Measurements from ENCODE around the gene TMEM234. TPM values are rescaled to one million over a fixed set of nuclear protein-coding genes. Genes with fewer than 3 reads are reported as not detected.
A peak's percentile ranks its signal among the peaks of the same experiment; 100 is the strongest.

TMEM234 gene
- total and polyA plus RNA-seq, 2 of the 13 experiments (the other 11 are each of a cell fraction or from before 2014, with no cell fraction given), result 6.1 to 9.0 TPM

- TF ChIP-seq ZSCAN29 (CRISPR knock-in tag; conservative IDR thresholded peaks at IDR 0.05), result no peak; the same call in 1 of the 2 replicates
- TF ChIP-seq MYPOP (CRISPR knock-in tag; IDR thresholded peaks at IDR 0.05), result no peak
- TF ChIP-seq ZBTB2 (CRISPR knock-in tag; IDR thresholded peaks at IDR 0.05; ENCODE audit: low read depth), result peak; percentile 52; the same call in 1 of the 2 replicates
- TF ChIP-seq, protein P1, sequence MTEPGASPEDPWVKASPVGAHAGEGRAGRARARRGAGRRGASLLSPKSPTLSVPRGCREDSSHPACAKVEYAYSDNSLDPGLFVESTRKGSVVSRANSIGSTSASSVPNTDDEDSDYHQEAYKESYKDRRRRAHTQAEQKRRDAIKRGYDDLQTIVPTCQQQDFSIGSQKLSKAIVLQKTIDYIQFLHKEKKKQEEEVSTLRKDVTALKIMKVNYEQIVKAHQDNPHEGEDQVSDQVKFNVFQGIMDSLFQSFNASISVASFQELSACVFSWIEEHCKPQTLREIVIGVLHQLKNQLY (CRISPR knock-in tag; IDR thresholded peaks at IDR 0.05), result no peak
- TF ChIP-seq ZNF510 (CRISPR knock-in tag; IDR thresholded peaks at IDR 0.05; ENCODE audit: low read depth), result no peak
- TF ChIP-seq ZSCAN21 (CRISPR knock-in tag; IDR thresholded peaks at IDR 0.05; ENCODE audit: borderline replicate concordance), result no peak
- TF ChIP-seq ZNF546 (CRISPR knock-in tag; conservative IDR thresholded peaks at IDR 0.05), result 0 out of 2 replicates have a peak, but pooled peaks have one; percentile 47
- TF ChIP-seq, protein P2, sequence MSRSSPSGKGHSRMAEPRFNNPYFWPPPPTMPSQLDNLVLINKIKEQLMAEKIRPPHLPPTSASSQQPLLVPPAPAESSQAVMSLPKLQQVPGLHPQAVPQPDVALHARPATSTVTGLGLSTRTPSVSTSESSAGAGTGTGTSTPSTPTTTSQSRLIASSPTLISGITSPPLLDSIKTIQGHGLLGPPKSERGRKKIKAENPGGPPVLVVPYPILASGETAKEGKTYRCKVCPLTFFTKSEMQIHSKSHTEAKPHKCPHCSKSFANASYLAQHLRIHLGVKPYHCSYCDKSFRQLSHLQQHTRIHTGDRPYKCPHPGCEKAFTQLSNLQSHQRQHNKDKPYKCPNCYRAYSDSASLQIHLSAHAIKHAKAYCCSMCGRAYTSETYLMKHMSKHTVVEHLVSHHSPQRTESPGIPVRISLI (CRISPR knock-in tag; IDR thresholded peaks at IDR 0.05; ENCODE audit: borderline replicate concordance), result no peak
- no peak for TF ChIP-seq CSRNP1 (CRISPR knock-in tag; IDR thresholded peaks at IDR 0.05)
- no peak for TF ChIP-seq ZNF513 (CRISPR knock-in tag; conservative IDR thresholded peaks at IDR 0.05)
- no peak for TF ChIP-seq THYN1 (CRISPR knock-in tag; IDR thresholded peaks at IDR 0.05; ENCODE audit: borderline replicate concordance, low read depth)
- TF ChIP-seq RXRB (CRISPR knock-in tag; IDR thresholded peaks at IDR 0.05; ENCODE audit: borderline replicate concordance), result peak; percentile 41; the same call in 1 of the 2 replicates
- 0 out of 2 replicates have a peak, but pooled peaks have one; percentile 4 for TF ChIP-seq HNF4A (CRISPR knock-in tag; IDR thresholded peaks at IDR 0.05)
- TF ChIP-seq FLYWCH1 (CRISPR knock-in tag; IDR thresholded peaks at IDR 0.05), result no peak
- TF ChIP-seq ZNF724P (CRISPR knock-in tag; IDR thresholded peaks at IDR 0.05; ENCODE audit: borderline replicate concordance), result 0 out of 2 replicates have a peak, but pooled peaks have one; percentile 47
- peak; percentile 34; the same call in 1 of the 2 replicates for TF ChIP-seq ZBTB38 (CRISPR knock-in tag; IDR thresholded peaks at IDR 0.05)
- TF ChIP-seq ZNF563 (CRISPR knock-in tag; IDR thresholded peaks at IDR 0.05), result no peak; the same call in 1 of the 2 replicates
- no peak for TF ChIP-seq AGO2 (optimal IDR thresholded peaks at IDR 0.05; ENCODE audit: low read depth, low read length)
- TF ChIP-seq TEAD3 (CRISPR knock-in tag; optimal IDR thresholded peaks at IDR 0.05; ENCODE audit: borderline replicate concordance), result no peak
- TF ChIP-seq SNAI1 (CRISPR knock-in tag; IDR thresholded peaks at IDR 0.05; ENCODE audit: borderline replicate concordance), result no peak
These were observed at the start of gene TMEM234, which contains the start of gene EIF3I (continued) for GRCh38 chr1:32221980-32222755.
